Activated naive CD4-positive, alpha-beta T cell treated with anti-CD3 and anti-CD28 coated beads, Interleukin-2, amount 10 ng/mL, durations not matched to agents 7 days and 5 days (primary cell): ENCODE results near the gene ACY1.
"Not testable (repeated sequence)": the region's sequence is repeated elsewhere in the genome, so short reads cannot be mapped to it uniquely, and the experiment has no call there.

Source experiments
- CTCF ChIA-PET: fragments of 350-600 bp; sonication (Branson Sonifier 250); formaldehyde crosslinking; loops from one replicate; lab custom pipeline; 2021; ENCODE audit warnings: antibody characterized with exemption; lab: Charles Lee
- DNase-seq: peaks from one replicate; pipeline ENCODE4 v3.0.0-alpha.2; 2020
- H3K27ac Mint-ChIP-seq: one replicate; pipeline ENCODE4 v1.8.0; 2021; ENCODE audit warnings: mild to moderate bottlenecking, moderate library complexity, mixed read lengths
- H3K27me3 Mint-ChIP-seq: one replicate; pipeline ENCODE4 v1.8.0; 2021; ENCODE audit warnings: mild to moderate bottlenecking, mixed read lengths
- H3K36me3 Mint-ChIP-seq: one replicate; pipeline ENCODE4 v1.8.0; 2021; ENCODE audit warnings: mixed read lengths
- H3K4me1 Mint-ChIP-seq: one replicate; pipeline ENCODE4 v1.8.0; 2021; ENCODE audit warnings: mixed read lengths
- H3K4me3 Mint-ChIP-seq: one replicate; pipeline ENCODE4 v1.8.0; 2021; ENCODE audit warnings: mild to moderate bottlenecking, moderate library complexity, mixed read lengths
- H3K9me3 Mint-ChIP-seq: one replicate; pipeline ENCODE4 v1.8.0; 2021; ENCODE audit warnings: mixed read lengths

ACY1 gene

DNA sequence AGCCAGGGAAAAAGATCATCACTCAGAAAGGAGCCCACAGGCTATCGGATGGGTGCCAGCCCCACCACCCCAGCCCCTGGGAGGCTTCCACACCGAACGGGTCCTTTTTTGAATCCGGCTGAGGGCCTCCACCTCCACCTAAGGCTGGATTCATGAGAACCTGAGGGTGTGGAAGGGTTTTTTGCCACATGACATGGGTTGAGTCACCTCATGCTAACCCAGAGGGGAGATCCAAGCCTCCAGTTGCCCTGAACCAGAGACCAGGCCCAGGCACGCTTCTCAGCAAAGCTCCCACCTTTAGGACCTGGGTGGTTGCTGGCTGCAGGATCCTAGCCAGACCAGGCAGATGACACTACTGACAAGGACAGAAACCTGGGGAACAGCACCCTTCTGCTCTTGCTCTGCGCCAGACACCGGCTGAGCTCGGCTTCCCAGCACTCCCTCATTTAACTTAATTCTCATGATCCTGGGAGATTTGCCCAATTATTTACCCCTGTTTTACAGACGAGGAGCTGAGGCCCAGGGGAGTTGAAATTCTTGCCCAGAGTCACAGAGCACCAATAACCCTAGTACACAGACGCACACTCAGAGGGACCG, 47.5 kb downstream of the ACY1 start:
- H3K27ac Mint-ChIP-seq: no peak overlapping the region

GRCh38 chr3:52031896-52032295, 48.6 kb downstream of the ACY1 start:
- CTCF ChIA-PET: interaction anchor here (1.0 to 1.2 kb wide), 2 partner anchors 10 to 58 kb away, joined by 3 read pairs; partner anchors contain the start of genes ABHD14A and ABHD14B
- peaks cover 39% of the 10 kb centered on the region for H3K27me3 Mint-ChIP-seq
- DNase-seq: no peak
- H3K4me1 Mint-ChIP-seq: no peaks in the 10 kb centered on the region
- H3K36me3 Mint-ChIP-seq: no peaks in the 10 kb centered on the region
- H3K27ac Mint-ChIP-seq: no peak overlapping the region
- no peak overlapping the region for H3K4me3 Mint-ChIP-seq
- no peaks in the 10 kb centered on the region for H3K9me3 Mint-ChIP-seq

More for the DNA sequence above, 47.5 kb downstream of the ACY1 start:
- Mint-ChIP-seq H3K27me3 (peaks cover 34% of the 10 kb centered on the region), H3K36me3 (no peaks in the 10 kb centered on the region), H3K4me3 (no peak overlapping the region), H3K4me1 (no peaks in the 10 kb centered on the region), H3K9me3 (no peaks in the 10 kb centered on the region)
- no peak for DNase-seq
- CTCF ChIA-PET: interaction anchor here (1.0 to 1.5 kb wide), 3 partner anchors 11 to 24 kb away, joined by 3 read pairs; no protein-coding TSS in a partner anchor

GRCh38 chr3:52032702-52033408, 49.5 kb downstream of the ACY1 start:
- Mint-ChIP-seq H3K4me1 (no peaks in the 10 kb centered on the region), H3K4me3 (no peak overlapping the region), H3K9me3 (no peaks in the 10 kb centered on the region), H3K27me3 (peaks cover 45% of the 10 kb centered on the region), H3K27ac (no peak overlapping the region), H3K36me3 (no peaks in the 10 kb centered on the region)
- CTCF ChIA-PET: interaction anchor here (1.2 kb wide), 1 partner anchor 59 kb away, joined by 3 read pairs; the partner anchor contains the start of genes ABHD14A and ABHD14B
- no peak for DNase-seq

DNA sequence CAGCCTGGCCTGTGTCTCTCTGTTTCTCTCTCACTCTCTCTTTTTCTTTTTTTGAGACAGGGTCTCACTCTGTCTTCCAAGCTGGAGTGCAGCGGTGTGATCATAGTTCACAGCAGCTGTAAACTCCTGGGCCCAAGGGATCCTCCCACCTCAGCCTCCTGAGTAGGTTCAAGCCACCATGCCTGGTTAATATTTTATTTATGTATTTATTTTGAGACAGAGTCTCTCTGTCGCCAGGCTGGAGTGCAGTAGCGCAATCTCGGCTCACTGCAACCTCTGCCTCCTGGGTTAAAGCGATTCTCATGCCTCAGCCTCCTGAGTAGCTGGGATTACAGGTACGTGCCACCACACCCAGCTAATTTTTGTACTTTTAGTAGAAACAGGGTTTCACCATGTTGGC, 50.4 kb downstream of the ACY1 start:
- H3K36me3 Mint-ChIP-seq, H3K27ac Mint-ChIP-seq, DNase-seq, H3K4me1 Mint-ChIP-seq, H3K4me3 Mint-ChIP-seq, H3K9me3 Mint-ChIP-seq, CTCF ChIA-PET: not testable (repeated sequence)
- H3K27me3 Mint-ChIP-seq: peaks cover 52% of the 10 kb centered on the region

DNA sequence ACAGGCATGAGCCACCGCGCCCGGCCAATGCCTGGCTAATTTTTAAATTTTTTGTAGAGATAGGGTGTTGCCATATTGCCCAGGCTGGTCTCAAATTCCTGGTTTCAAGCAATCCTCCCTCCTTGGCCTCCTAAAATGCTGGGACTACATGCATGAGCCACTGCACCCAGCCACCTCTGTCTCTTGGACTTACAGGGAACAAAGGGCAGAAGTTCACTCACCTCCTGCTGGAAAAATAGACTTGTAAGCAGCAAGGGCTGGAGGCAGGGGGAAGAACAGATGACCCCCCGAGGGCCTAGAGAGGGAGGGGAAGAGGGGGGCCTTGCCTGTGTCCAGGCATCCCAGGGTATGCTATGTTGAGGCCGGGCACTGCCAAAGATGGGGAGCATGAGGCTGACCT, 50.9 kb downstream of the ACY1 start:
- Mint-ChIP-seq H3K4me1 (no peaks in the 10 kb centered on the region), H3K27me3 (peaks cover 51% of the 10 kb centered on the region), H3K4me3 (no peak overlapping the region), H3K9me3 (no peaks in the 10 kb centered on the region), H3K27ac (no peak overlapping the region), H3K36me3 (no peaks in the 10 kb centered on the region)
- CTCF ChIA-PET: no interaction called here
- no peak for DNase-seq

DNA sequence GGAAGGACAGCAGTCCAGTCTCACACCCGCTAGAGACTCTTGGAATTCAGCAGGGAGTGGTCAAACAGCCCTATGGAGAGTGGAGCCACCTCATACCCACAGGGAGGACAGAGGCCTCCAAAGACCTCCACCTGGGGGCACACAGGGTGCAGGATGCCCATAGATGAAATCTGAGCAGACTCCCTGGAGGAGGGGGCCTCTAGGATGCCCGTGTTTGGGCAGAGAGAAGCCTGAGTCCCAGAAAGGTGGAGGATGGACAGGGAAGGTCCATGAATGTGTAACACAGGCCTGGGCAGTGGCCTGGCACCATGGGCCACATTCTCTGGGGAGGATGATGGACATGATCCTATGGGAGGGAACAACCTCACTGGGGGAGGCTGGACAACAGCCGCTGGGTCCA, 51.3 kb downstream of the ACY1 start:
- H3K9me3 Mint-ChIP-seq: no peaks in the 10 kb centered on the region
- no peak overlapping the region for H3K4me3 Mint-ChIP-seq
- H3K4me1 Mint-ChIP-seq: no peaks in the 10 kb centered on the region
- no peak overlapping the region for H3K27ac Mint-ChIP-seq
- no peaks in the 10 kb centered on the region for H3K36me3 Mint-ChIP-seq
- CTCF ChIA-PET: no interaction called here
- peaks cover 51% of the 10 kb centered on the region for H3K27me3 Mint-ChIP-seq
- DNase-seq: no peak

- no peak overlapping the region for H3K27ac Mint-ChIP-seq
- CTCF ChIA-PET: interaction anchor here (1.4 kb wide), 1 partner anchor 35 kb away, joined by 7 read pairs; no protein-coding TSS in a partner anchor
- DNase-seq: no peak
- no peaks in the 10 kb centered on the region for H3K9me3 Mint-ChIP-seq
- no peaks in the 10 kb centered on the region for H3K4me1 Mint-ChIP-seq
- H3K4me3 Mint-ChIP-seq: no peak overlapping the region
- H3K27me3 Mint-ChIP-seq: peaks cover 63% of the 10 kb centered on the region
- no peaks in the 10 kb centered on the region for H3K36me3 Mint-ChIP-seq
Observed at GRCh38 chr3:52036222-52036694, 52.9 kb downstream of the ACY1 start.

GRCh38 chr3:52036829-52037228, 53.5 kb downstream of the ACY1 start:
- Mint-ChIP-seq H3K4me1 (no peaks in the 10 kb centered on the region), H3K4me3 (no peak overlapping the region), H3K36me3 (no peaks in the 10 kb centered on the region), H3K27ac (no peak overlapping the region), H3K9me3 (no peaks in the 10 kb centered on the region), H3K27me3 (peaks cover 68% of the 10 kb centered on the region)
- CTCF ChIA-PET: interaction anchor here (1.4 kb wide), 1 partner anchor 35 kb away, joined by 7 read pairs; no protein-coding TSS in a partner anchor
- DNase-seq: peak; percentile 40

DNA sequence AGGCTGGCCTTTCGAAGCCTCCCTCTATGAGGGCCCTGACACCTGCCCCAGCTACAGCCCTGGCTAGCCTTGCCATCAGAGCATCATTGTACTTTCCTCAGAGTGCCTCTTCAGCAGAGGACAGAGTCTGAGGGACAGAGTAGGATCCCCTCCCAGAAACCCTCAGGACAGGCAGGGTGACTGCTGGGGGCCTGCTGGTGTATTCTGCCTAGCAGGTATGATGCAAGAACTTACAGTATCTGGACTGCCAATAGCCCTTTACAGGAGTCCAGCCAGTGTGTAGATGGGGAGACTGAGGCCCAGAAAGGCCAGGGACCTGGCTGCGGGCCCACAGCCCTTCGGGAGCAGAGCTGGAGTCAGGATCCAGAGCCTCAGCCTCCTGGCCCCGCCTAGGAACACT, 54.0 kb downstream of the ACY1 start:
- no peak for DNase-seq
- Mint-ChIP-seq H3K4me3 (no peak overlapping the region), H3K36me3 (no peaks in the 10 kb centered on the region), H3K27me3 (peaks cover 72% of the 10 kb centered on the region), H3K4me1 (peaks cover 3% of the 10 kb centered on the region), H3K9me3 (no peaks in the 10 kb centered on the region), H3K27ac (no peak overlapping the region)
- CTCF ChIA-PET: interaction anchor here (1.1 to 1.4 kb wide), 2 partner anchors 17 to 36 kb away, joined by 4 to 7 read pairs; no protein-coding TSS in a partner anchor

GRCh38 chr3:52038227-52038626, 54.9 kb downstream of the ACY1 start:
- no peak overlapping the region for H3K27ac Mint-ChIP-seq
- CTCF ChIA-PET: interaction anchor here (1.1 kb wide), 1 partner anchor 16 kb away, joined by 4 read pairs; no protein-coding TSS in a partner anchor
- H3K9me3 Mint-ChIP-seq: no peaks in the 10 kb centered on the region
- H3K27me3 Mint-ChIP-seq: peaks cover 82% of the 10 kb centered on the region
- no peak overlapping the region for H3K4me3 Mint-ChIP-seq
- H3K4me1 Mint-ChIP-seq: peaks cover 3% of the 10 kb centered on the region
- no peak for DNase-seq
- no peaks in the 10 kb centered on the region for H3K36me3 Mint-ChIP-seq
